ENCODE results near the gene LY6G5C.

GRCh38 chr6:31700740-31701401 is 20.0 kb upstream of the LY6G5C start:
- TF ChIP-seq CTCF (IDR thresholded peaks at IDR 0.05) (no peak), POLR2A (IDR thresholded peaks at IDR 0.05) (no peak)

Measured in thyroid gland (tissue), 4 donors.